Stimulated activated CD4-positive, alpha-beta T cell treated with anti-CD3 and anti-CD28 coated beads, Interleukin-12 subunit alpha, Interleukin-12 subunit beta, amount 100 ng/mL, for 4 hours (primary cell): Measurements from ENCODE around the gene SV2B.
"Not testable (repeated sequence)": the region's sequence is repeated elsewhere in the genome, so short reads cannot be mapped to it uniquely, and the experiment has no call there.

Source experiments
- DNase-seq: peaks from one replicate; pipeline ENCODE4 v3.0.0-alpha.2; 2020

Gene SV2B, protein sequence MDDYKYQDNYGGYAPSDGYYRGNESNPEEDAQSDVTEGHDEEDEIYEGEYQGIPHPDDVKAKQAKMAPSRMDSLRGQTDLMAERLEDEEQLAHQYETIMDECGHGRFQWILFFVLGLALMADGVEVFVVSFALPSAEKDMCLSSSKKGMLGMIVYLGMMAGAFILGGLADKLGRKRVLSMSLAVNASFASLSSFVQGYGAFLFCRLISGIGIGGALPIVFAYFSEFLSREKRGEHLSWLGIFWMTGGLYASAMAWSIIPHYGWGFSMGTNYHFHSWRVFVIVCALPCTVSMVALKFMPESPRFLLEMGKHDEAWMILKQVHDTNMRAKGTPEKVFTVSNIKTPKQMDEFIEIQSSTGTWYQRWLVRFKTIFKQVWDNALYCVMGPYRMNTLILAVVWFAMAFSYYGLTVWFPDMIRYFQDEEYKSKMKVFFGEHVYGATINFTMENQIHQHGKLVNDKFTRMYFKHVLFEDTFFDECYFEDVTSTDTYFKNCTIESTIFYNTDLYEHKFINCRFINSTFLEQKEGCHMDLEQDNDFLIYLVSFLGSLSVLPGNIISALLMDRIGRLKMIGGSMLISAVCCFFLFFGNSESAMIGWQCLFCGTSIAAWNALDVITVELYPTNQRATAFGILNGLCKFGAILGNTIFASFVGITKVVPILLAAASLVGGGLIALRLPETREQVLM

DNA sequence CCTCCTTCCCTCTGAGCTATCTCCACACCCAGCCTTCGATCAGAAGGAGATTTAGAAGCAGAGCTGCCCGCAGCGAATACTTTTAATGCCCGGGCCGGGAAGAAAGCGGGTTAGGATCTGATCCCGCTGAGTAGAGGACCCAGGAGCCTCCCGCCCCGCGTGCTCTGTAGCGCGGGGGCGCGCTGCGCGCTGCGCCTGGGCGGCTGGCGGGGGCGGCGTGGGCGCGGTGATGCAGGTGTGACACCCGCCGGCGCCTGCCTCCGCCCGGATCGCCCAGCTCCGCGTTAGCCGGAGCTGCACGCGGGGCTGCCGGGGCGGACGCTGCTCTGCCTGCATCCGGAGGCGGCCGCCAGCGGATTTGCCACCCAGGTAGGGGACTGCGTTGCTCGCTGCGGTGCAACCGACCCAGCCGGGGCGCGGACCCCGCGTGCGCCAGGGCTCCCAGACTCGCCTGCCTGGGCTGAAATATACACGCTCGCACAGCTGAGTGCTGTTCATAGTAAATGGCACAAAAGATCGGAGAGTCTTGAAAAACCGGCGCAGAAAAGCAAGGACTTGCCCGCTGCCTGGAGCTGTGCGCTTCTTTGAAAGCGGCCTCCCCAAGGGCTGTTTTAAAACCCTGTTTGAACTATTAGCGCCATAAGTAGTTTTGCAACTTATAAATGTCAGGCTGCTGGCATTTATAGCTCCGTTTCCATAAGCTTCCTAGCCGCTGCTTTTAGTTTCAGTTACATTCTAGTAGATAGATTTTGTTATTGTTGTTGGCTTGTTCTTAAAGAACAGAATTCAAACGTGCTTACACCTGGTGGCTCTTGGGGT, at the start of gene SV2B:
Gene SV2B (plus strand): TSS at position 263 of the 819 bp plus-strand sequence. CDS start 126,007 bp downstream, outside the sequence.
- DNase-seq = peak; percentile 51

- no peak for DNase-seq
Observed at GRCh38 chr15:91051248-91051647, 48.8 kb upstream of the SV2B start.

DNA sequence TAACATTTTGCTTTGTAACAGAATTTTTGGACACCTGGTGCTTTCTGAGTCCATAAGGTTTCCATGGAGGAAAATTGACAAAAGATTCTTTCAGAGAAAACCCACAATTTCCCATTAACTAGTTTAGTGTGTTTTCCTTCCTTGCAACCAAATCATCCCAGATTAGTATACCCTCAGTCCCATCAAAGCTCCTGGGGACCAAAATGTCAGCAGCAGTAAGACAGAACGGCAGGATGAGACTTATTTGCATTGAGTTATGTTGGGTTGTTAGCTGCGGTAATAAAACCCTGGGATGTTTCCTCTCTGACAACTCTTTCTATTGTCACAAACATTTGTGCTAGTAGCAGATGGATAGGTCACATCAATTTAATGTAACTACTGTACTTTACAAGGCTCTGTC, 45.2 kb upstream of the SV2B start:
- no peak for DNase-seq

DNA sequence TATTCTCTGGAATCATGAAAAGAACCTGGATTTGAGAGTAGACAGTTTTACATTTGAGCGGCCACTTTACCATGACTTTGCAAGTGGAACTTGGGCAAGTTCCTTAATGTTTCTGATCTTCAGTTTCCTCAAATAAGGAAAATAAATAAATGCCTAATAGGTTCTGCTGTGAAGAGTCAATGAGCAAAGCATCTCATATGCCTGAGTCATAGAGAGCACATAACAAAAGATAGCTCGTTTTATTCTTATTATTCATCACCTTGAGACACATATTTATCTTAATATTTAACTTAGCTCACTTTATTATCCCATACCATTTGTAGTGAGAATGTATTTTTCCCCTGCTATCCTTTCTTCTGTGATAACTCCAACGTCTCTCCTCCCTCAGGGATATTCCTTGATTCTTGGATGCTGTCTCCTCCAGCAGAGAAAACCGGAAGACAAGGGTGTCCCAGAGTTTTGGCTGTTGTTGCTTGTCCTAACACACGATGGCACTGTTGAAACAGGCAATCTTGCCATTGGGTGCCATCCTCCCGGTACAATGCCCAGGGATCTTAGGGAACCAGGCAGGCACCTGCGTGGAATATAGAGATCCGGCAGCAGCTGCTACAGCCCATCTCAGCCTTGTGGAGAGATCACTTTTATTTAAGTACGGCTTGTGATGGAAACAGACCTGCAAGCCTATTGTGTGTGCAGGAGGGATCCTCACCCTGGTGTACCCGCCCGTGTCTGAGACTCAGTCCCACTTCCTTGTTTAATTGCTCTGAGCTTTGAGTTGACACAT, 44.3 kb upstream of the SV2B start:
- DNase-seq = peak; percentile 12

DNA sequence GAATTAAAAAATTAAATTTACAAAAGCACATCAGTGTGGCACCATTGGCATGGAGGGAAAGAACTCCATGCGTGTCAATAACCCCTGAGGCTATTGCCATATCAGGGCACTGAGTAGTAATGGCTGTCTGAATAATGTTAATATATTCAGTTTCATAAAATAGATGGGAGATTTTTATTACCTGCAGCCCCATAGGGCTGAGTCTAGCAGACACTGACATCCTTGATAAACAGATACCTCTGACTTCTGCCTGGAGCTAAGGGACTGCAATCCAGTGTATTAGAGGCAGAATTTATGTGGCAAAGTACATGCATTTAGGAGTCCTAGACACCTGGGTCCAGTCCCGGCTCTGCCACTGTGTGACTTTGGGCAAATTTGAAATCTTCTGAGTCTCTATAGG, 38.8 kb upstream of the SV2B start:
- no peak for DNase-seq

DNA sequence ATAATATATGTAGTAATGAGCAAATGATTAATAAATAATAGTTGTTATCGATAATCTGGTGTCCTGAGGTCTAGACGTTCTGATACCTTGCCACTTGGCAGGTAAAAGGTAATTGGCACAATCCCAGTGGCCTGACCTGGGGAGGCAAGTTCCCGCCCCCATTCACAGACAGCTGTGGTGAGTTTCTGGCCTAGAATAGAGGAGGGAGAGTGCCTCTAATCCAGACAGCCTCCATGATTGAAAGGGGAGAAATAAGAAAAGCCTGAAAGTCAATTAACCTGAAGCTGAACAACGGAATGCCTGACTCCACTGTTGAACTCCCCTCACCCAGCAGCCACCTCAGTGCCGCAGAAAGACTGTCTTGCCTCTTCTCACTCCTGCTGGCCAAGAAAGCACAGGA, 38.1 kb upstream of the SV2B start:
- no peak for DNase-seq

DNA sequence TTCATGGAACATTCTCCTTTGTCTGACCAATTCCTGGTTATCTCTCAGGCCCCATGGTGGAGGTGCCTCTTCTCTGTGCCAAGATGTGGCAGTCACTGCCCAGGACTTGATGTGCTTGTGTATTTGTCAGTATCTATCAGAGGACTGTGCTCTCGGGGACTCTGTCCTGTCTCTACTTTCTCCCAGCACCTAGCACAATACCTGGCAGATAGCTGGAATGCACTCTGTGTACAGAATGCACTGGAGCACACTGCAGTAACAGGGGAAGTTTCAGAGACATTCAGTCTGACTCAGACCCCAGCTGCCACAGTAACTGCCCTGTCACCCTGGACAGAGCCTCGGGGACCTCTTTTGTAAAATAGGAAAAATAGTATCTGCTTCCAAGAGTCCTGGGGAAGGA, 34.6 kb upstream of the SV2B start:
- no peak for DNase-seq

DNA sequence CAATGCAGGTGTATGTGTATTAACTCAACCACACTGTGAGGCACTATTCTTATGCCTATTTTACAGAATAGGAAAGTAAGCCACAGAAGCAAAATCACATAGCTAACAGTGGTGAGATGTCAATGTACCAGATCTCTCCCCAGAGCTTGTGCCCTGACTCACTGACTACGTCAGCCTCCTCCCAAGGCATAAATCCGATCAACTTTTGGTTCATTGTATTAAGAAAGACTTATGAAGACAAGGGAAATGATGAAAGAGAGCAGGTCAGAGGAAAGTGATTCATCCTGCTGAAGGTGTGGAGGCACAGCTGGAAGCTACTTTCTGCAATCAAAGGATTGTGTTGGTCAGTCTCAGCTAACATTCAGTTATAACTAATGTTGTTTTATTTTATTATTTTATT, 33.0 kb upstream of the SV2B start:
- no peak for DNase-seq

DNA sequence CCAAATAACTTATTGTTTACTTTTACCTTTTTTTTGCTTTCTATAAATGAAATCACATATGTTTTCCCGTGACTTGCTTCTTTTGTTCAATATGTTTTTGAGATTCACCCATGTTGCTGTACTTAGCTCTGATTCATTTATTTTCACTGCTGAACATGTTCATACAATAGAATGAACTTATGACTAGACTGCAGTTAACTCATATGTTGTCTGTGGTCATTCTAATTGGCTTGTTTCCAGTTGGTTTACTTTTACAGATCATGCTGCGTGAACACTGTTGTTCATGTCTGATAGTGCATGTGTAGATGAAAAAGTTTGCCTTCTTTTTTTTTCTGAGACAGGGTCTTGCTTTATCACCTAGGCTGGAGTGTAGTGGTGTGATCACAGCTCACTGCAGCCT, 31.6 kb upstream of the SV2B start:
- DNase-seq = no peak

DNA sequence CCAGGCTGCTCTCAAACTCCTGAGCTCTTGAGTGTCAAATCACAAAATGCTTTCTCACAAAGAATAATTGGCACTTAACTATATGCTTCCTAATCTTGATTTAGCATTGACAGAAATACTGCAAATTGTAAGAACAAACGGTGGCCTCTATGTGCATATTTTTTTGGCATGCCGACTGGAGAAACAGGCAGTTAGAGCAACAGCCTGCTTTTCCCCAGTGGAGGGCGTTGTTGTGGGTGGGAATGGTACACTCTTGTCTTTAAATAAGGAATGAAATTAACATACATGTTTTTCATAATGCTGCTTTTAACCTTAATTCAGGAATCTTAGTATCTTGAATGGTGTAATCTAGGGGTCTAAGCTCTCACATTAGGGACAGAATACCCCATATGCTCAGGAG, 31.1 kb upstream of the SV2B start:
- DNase-seq = no peak

DNA sequence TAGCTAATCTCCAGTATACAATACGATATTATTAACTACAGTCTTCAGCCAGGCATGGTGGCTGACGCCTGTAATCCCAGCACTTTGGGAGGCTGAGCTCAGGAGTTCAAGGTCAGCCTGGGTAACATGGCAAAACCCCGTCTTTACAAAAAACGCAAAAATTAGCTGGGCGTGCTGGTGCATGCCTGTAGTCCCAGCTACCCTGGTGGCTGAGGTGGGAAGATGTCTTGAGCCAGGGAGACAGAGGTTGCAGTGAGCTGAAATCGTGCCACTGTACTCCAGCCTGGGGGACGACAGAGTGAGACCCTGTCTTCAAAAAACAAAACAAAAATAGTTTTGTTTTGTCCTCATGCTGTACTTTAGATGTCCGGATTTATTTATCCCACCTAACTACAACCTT, 29.2 kb upstream of the SV2B start:
- DNase-seq = no peak

GRCh38 chr15:91072161-91072560, 27.9 kb upstream of the SV2B start:
- no peak for DNase-seq

DNA sequence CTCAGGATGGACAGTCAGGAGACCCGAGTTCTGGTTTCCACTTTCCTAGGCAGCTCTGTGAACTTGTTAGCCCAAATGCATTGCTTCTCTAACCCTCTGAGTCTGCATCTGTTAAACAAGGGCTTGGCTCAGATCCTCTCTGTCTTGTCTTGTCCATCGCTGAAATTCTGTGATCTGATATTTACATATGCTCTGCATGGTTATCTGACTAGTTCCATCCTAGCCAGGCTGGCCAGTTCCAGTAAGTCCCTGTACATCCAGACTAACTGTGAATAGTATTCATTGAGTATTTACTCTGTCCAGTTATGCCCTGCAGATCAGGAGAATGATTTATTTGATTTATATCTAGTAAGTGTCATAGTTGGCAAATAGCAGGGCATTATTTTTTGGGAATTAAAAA, 27.0 kb upstream of the SV2B start:
- no peak for DNase-seq

- DNase-seq = no peak
Observed at GRCh38 chr15:91073768-91074167, 26.3 kb upstream of the SV2B start.

- no peak for DNase-seq
Observed at GRCh38 chr15:91075739-91076138, 24.3 kb upstream of the SV2B start.

GRCh38 chr15:91077029-91077428, 23.0 kb upstream of the SV2B start:
- DNase-seq = no peak

- DNase-seq = not testable (repeated sequence)
Observed at GRCh38 chr15:91093866-91094265, 6.2 kb upstream of the SV2B start.

DNA sequence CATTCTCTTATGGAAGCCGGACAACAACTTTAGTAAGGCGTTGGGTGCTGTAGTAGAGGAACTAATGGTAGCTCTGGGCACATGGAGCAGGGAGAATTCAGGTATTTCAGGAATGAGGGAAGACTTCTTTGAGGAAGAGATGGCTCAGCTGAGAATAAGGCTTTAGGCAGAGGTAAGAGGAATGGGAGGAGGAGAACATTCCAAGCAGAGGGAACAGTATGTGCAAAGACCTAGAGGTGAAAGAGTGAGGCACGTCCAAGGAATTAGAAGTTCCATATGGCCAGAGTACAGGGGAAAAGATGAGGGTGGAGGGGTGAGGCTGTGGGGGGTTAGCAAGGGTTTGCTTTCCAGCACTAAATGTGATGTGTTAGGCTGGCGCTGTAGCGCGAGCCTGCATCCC, 1.6 kb upstream of the SV2B start:
- no peak for DNase-seq

GRCh38 chr15:91099616-91099994, 452 bp upstream of the SV2B start:
- DNase-seq = peak; percentile 27

- DNase-seq = peak; percentile 1
Observed at GRCh38 chr15:91100814-91101607, 954 bp downstream of the SV2B start.

GRCh38 chr15:91101608-91101920, 1.5 kb downstream of the SV2B start:
- no peak for DNase-seq
